SK-N-MC (cell line): ENCODE measurements around the gene RPEL1.
"Not testable (repeated sequence)": the region's sequence is repeated elsewhere in the genome, so short reads cannot be mapped to it uniquely, and the experiment has no call there.

Source experiments
- EZH2 ChIP-seq: fragments of 200-600 bp; sonication (generic); IDR thresholded peaks from one replicate; pipeline ENCODE4 v1.6.1; 2017; ENCODE audit warnings: antibody characterized with exemption
- FOXP2 ChIP-seq: optimal IDR thresholded peaks from 2 replicates; pipeline ENCODE3; 2011; ENCODE audit warnings: mild to moderate bottlenecking, moderate library complexity; ENCODE audit not compliant: insufficient read depth; ENCODE audit errors: extremely low read length, control extremely low read depth

DNA sequence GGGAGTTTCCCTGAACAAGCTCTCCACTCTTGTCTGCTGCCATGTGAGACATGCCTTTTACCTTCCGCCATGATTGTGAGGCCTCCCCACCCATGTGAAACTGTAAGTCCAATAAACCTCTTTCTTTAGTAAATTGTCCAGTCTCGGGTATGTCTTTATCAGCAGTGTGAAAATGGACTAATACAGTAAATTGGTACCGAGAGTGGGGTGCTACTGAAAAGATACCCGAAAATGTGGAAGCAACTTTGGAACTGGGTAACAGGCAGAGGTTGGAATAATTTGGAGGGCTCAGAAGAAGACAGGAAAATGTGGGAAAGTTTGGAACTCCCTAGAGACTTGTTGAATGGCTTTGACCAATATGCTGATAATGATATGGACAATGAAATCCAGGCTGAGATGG lies 13.2 kb downstream of the RPEL1 start:
- not testable (repeated sequence) for TF ChIP-seq FOXP2, EZH2
